Smooth muscle cell of the brain vasculature (primary cell): ENCODE data around the gene SPATA31E1.

Experiments
- DNase-seq: peaks from one replicate; pipeline ENCODE4 v3.0.0-alpha.2; 2012; ENCODE audit warnings: low read depth, low spot score

SPATA31E1 gene

DNA sequence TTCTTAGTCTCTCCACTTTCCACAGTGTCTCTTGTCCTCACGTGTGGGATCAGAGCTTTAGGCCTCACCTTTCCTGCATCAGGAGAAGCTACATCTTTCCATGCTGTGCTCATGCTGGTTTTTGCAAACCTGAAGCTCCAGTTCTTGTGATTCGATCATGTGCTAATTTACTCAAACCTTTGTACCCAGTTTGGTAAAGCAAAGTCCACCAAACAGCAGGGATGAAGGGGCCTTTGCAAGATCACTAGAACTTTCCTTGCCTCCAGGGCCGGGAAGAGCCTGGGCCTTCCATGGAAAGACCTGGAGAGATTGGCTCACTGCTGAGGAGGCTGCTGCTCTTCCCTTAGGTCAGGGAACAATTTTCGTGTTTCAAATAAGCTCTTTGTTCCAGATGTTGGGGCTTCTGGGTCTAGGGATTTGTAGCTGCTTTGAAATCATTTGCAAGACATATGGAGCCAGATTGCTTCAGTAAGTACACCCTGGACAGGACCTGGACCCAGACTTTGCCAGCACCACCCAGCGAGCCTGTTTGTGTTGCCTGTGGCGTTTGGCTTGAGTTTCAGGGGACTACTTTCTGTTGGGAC is 18.7 kb upstream of the SPATA31E1 start:
- no peak for DNase-seq

DNA sequence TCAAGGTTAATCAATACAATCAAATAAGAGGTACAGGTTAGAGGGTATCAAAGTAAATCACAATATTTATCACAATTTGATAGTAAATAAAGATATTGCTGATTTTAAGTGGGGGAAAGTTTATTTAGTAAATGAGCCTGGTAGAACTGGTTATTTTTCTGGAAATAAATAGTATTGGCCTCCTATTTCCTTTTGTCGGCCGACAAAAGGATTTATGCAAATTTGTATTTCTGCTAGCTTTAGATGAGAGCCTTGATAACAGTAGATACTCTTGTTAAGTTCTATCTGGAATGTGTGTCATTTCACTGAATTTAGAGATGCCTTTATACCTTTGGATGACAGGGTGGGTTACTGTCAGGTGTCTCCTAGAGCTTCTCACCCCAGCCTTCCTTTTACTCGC is 17.8 kb upstream of the SPATA31E1 start:
- no peak for DNase-seq

DNA sequence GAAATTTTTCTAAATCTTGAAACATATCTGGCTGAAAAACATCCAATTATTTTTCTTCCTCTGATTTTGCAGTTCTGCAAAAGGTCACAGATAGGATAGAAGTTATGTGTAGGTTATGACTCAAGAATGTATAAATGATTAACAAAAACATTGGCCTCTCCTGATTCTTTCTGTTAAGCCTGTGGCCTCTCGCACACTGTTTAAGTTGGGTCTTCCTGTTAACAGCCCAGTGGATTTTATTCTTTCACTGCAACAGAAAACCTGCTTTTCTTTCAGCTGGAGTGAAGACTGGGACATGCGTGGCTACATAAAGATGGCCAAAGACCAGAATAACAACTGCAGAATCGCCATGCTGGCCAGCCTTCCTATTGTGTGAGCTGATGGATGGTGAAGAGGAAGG is 17.1 kb upstream of the SPATA31E1 start:
- no peak for DNase-seq

DNA sequence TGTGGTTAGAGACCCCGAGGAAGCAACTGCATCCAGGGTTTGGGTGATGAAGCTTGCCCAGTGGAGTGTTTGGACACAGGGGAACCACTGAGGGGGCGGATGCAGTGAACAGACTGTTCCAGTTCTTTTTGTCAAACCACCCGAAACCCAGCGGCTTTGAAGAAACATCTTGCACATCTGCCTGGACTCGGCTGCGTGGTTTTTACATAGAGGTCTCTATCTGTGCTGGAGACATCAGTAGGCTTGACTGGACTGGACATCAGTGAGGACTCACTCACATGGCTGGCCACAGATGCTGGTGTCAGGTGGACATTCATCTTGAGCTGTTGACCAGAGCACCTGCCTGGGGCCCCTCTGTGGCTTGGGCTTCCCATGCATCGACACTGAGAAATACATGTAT is 15.3 kb upstream of the SPATA31E1 start:
- DNase-seq: no peak

DNA sequence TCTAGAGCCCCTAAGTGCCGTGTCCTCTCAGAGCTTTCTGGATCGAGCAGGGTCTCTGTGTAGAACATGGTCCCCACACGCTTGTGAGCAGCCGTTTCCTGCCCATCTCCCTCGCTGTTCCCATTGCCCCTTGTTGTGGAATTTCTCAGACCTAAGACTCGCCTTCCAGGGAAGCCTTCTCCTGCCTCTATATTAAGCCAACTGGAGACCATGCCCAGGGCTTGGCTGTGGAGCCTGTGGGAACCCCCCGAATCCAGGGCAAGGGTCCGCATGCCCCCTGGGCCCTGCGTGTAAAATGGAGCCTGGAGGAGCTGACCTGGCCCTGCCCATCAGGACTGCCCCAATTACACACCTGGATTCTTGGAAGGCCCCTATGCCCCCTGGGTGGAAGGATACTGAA is 14.5 kb upstream of the SPATA31E1 start:
- no peak for DNase-seq

DNA sequence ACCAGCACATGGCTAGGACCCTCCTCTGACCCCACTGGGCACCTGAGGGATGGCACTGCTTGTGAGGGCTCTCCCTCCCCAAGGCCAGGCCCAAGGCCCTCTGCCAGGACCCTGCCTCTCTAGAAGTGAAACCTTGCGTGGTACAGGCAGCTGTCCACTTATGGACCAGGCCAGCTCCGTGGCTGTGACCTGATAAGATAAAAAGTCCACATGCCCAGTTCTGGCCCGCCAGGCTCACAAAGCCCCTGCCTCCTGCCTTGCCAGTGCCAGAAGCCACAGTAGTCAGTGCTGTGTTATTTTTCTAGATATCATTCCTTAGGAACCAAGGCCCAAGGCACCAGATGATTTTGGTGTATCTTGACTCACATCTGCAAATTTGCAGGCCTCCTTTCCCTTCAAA is 14.0 kb upstream of the SPATA31E1 start:
- DNase-seq: no peak

DNA sequence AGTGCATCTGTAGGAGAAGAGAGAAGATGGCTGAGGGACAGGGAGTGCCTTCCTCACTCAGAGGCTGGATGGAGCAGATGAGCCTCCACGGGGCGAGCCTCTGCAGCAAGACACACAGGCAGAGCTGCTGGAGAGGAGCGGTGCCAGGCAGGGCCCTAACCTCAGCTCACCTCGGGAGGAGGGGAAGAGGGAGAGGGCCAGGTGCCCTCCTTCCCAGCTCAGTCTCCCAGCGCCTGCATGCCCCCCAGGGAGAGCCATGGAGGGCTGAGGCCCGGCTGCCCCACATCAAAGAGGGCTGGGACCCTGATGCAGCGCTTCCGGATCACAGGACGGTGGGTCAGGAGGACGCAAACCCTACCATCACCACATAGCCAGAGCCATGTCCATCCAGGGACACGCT is 13.6 kb upstream of the SPATA31E1 start:
- no peak for DNase-seq

DNA sequence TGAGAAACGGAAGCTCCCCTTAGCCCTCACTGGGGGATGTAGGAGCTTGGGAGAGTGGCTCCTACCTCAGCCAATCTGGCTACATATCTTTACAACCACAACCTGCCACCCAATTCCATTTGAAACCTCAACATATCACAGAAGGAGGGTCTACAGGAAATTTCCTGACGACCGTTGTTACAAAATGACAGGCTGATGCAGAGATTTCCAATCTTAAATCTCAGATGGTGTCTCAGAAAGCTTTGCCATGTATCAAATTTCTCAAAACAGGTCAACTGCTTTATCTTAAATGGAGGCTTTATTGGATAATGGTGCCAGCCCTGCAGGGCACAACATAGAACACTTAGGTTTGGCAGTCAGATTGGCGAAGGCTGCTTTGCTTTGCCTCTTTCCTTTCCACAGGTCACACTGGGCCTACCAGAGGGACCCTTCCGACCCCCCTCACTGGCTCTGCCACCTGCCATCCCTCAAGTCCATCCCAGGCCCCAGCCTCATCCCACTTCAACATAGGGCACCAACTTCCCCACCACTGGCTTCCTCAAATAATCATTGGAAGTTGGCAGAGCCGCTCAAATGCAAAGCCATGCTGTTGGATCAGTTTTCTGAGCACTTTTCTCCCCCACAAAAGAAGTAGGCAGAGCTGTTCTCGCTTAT is 11.1 kb upstream of the SPATA31E1 start:
- DNase-seq: no peak

DNA sequence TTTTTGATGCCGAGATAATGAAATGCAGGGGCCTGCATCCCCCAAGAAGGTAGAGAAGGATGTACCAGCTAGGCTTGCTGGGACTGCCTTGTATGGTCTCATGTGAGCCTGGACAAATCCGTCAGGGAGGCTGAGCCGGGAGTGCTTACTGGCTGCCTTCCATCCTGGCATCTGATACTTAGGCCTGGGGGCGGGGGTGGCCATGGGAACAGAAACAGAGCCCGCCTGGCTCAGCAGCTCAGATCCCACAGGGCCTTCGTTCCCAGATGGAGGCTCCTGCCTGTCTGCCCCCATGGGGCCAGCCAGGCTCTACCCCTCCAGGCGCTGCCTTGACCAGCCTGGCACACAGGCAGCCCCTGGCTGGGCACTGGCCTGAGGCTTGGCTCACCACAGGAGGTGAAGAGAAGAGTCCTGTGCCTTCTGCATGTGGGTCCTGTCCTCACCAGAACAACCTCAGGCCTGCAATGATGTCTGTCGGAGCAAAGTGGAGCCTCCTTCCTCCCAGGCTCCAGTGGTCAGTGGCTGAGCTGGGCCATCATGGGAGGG is 10.5 kb upstream of the SPATA31E1 start:
- DNase-seq: no peak

DNA sequence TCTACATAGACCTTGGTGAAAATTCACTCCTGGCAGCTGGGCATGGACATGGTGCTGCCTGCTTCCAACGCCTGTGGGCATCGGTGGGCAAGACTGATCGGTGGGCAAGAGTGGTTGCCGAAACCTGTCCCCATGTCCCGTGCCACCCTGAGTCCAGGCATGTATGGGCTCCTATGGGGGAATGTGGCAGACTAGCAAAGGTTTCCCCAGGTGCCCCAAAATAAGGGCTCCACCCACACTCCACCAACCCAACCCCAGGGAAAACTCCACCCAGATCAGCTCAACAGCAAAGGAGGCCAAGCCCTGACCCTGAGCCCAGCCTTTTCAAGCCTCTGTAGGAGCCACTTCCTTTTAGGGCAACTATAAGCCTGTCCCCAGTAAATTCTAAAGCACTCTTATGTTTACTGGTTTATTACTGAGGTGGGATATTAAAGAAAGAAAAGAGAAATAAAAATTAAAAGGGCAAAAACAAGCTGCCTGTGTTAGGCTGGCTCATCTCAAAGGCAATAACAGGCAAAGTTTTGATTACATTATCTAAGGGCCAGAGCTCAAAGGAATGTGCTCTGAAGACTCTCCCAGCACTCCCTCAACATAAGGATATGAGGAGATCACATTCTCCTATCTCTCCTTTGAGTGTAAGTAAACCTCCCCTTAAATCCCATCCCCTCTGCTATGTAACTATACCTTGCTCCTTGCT is 8.9 kb upstream of the SPATA31E1 start:
- DNase-seq: no peak

DNA sequence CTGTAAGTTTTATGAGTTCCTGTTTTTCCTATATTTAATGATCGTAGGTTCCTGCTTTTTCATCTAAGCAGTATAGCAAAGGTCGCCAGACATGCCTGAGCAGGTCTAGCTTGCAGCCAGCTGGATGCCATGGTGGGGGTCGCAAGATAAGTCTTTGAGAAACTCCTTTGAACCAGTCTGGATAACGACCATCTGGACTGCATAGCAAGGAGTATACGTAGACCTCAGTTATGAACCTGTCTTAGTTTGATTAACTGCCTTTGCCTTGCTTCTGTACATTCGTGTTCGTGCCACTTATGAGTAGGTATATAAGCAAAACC is 8.4 kb upstream of the SPATA31E1 start:
- no peak for DNase-seq

DNA sequence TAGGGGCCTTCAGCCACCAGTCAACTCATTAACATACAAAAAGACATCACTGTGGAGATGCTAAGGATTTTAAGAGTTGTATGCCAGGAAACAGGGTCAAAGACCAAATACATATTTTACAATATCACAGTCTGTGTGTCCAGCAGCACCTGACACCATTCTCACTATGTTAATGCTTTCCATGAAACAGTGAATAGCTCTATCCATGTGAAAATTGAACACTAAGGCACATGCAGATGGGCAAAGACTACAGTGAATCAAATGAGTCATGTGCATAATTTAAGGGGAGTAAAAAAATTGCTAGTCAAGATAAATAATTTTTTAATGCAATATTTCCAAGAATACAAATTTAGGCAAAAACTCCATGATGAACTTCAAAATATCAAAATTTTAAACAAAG is 7.6 kb upstream of the SPATA31E1 start:
- DNase-seq: no peak

DNA sequence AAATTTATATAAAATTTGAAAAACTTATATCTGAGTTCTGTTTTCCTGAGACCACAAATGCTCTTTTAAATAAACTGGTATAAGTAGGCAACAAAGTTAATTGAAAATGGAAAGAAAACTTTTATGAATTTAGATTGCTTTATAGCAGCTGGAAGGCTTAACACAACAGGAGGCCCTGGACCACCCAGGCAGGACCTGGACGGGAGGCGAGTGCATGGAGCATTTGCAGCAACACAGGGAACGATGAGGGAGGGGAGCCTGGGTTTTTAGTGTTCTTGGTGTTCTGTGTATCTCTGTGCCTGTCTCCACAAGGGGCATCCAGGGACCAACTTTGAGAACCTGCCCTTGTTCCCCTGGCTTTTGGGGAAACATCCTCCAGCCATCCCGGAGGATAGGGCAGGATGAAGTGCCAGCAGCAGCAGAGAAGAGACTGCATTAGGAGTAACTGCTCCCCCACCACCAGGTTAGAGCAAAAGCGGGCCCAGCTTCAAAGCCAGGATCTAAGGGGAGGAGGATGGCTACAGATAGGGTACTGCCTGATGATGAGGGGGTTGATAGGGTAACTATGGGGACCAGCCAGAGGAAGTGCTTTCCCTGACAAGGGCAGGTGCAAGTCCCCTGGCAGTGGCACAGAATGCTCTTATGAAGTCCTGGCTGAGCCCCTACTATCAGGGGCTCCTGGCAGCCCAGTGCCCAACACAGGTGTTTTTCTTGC is 6.7 kb upstream of the SPATA31E1 start:
- no peak for DNase-seq

DNA sequence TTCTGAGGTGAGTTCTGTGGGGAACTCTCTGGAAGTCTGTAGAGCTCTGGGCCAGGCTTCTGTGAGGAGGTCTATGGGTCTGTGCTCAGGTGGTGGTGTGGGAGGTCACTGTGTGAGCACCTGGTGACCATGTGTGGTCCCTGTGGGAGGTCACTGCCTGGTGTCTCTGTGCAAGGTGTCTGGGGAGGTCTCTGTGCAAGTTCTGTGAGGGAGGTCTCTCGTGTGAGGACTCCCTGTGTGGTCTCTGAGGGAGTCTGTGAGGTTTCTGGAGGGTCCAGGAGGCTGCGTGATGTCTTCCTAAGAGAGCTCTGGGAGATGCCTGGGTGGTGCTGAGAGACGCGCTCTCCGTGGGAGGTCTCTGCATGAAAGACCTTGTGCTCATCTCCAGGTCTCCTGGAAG is 6.0 kb upstream of the SPATA31E1 start:
- no peak for DNase-seq

DNA sequence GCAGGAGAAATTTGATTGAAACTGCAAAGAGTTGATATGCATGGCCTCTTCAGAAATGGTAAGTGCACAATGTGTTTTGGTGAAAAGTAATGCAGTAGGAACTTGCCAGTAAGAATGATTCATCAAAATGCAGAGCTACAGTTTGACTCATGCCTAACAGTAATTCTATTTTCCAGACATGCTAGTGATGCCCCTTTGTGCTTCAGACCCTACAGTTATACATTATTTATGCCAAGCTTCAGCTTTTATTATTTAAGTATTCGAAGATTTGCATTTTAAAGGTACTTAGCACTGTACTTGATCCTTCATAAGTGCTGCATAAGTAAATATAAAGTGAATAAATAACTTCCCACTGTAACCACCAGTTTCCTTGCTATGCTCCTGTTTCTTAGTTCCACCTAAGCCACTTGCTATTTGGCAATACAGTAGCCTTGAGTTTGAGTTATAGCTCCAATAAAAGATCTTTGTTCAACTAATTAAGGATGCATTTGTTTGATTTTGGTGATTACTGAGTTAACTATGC is 3.6 kb upstream of the SPATA31E1 start:
- no peak for DNase-seq

DNA sequence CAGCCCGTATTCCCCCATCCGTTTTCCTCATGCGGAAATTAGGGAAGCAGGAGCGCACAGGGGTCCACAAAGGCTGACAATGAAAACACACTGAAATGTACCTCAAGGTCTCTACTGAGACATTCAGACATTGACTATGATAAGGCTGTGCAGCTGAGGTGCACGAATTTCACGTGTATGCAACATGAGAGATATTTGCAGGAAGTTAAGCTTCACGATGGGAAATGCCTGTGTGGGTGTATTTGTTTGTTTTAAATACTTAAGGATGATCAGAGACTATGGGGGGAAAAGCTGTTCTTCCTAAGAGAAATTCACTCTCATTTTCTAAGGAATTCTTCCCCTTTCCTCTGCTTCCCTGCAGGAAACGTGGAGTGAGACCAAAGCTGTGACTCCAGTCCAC is 2.6 kb upstream of the SPATA31E1 start:
- no peak for DNase-seq

DNA sequence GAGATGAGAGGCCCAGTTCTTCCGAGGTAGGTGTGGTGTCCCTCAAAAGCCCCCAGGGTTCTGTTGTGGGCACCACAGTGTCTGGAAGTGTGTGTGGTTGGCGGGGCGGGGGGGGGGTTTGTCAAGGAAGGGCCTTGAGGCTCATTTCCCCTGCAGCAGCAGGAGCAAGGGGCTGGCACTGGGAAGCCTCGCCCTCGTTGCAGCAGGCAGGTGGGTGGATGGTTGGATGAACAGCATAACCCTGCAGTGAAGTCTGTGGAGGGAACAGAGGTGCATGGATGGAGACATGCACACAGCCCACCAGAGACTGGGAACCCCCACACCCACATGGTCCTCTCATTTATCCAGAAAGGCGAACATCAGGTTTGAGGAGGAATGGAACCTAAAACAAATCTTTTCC is 2.0 kb upstream of the SPATA31E1 start:
- DNase-seq: no peak

DNA sequence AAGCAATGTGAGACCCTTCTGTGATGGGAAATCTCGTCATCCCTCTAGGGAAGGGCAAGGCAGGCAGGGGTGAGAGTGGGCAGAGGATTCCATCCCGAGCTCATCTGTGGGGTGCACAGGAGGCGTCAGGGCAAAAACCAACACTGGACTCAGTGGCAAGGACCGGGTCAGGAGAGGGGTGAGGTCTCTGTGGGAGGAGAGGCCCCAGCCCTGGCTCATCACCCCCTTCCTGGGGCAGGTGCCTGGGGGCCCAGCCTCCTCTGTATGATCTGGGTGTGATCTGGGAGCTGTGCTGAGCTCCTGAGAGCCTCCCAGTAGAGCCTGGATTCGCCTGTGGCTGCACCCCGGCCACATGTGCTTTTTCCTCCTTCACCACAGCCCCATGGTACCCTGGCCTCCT is 597 bp downstream of the SPATA31E1 start:
- DNase-seq: no peak

DNA sequence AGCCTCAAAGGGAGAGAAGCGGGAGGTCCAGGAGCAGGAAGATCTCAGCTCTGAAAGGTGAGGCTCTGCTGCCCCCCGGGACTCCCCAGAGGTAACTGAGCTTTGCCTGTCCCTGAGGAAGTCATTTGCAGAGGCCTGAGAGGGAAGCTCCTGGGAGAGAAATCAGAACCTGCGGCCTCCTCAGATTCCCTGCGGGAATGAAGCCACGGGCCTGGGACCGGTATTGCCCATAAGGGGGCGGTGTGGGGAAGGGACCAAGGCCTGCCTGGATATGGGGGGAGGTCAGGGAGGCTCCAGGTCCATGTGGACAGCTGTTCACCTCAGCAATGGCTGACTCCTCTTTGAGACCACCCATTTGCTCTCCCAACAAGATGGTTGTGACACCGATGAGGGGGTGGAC is 1.3 kb downstream of the SPATA31E1 start:
- no peak for DNase-seq

DNA sequence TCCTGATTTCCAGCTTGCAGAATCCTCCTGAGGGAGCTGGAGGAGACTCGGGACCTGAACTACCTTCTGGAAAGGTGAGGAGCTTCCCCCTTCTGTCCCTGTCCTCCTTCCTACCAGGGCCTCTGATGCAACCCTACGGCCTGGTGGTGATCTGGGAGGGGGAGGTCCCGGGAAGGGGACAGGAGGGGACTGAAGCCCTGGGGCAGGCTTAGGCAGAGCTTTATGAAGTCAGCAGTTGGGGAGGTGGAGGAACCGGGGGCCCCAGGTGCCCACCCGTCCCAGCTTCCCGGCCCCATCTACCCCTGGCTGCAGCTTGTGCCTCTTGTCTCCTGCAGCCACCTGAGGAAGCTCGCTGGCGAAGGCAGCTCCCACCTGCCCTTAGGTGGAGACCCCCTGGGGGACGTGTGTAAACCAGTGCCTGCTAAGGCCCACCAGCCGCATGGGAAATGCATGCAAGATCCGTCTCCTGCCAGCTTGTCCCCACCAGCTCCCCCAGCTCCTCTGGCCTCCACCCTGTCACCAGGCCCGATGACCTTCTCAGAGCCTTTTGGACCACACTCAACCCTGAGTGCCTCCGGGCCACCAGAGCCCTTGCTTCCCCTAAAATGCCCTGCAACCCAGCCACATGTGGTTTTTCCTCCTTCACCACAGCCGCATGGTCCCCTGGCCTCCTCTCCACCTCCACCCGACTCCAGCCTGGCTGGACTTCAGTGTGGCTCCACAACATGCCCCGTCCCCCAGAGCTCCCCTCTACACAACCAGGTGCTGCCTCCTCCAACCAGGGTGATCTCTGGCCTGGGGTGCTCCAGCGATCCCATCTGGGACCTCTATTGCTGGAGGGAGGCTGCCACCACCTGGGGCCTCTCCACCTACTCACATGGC is 2.1 kb downstream of the SPATA31E1 start:
- no peak for DNase-seq

DNA sequence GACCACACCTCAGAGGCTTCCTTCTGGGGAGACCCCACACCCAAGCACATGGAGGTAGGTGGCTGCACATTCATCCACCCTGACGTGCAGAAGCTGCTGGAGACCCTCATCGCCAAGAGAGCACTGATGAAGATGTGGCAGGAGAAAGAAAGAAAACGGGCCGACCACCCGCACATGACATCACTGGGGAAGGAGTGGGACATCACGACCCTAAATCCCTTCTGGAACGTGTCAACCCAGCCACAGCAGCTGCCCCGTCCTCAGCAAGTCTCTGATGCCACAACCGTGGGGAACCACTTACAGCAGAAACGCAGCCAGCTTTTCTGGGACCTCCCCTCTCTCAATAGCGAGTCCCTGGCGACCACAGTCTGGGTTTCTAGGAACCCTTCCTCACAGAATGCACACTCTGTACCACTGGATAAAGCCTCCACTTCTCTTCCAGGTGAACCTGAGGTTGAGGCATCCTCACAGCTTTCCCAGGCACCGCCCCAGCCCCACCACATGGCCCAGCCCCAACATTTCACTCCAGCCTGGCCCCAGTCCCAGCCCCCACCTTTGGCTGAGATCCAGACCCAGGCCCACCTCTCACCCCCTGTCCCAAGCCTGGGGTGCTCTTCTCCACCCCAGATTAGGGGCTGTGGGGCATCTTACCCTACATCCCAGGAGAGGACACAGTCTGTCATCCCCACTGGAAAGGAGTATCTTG is 3.0 kb downstream of the SPATA31E1 start:
- no peak for DNase-seq
